AG04449 (cell line): ENCODE data around the gene NTSR1.

ENCODE experiments used
- CTCF ChIA-PET: fragments of 350-600 bp; formaldehyde crosslinking; extraction: SDS; loops from one replicate; lab custom pipeline; 2021; ENCODE audit warnings: antibody characterized with exemption; lab: Yijun Ruan, JAX
- POLR2A ChIA-PET: fragments of 400-600, 350-600 bp; formaldehyde crosslinking; extraction: SDS; loops from one replicate; lab custom pipeline; 2020; ENCODE audit warnings: antibody characterized with exemption, inconsistent platforms; lab: Yijun Ruan, JAX
- DNase-seq: peaks from one replicate; pipeline ENCODE4 v3.0.0-alpha.2; 2010; ENCODE audit warnings: low read depth, low spot score
- H3K4me3 ChIP-seq: 2 replicates; pipeline ENCODE4 v1.5.1; 2011; ENCODE audit warnings: low read depth, mild to moderate bottlenecking, control low read depth, low read length
- CTCF ChIP-seq: IDR thresholded peaks from one replicate; pipeline ENCODE4 v1.5.1; 2011; ENCODE audit warnings: mild to moderate bottlenecking, moderate library complexity, low read length, control low read depth, inconsistent platforms; ENCODE audit not compliant: insufficient read depth; ENCODE audit errors: missing control alignments

Gene NTSR1

GRCh38 chr20:62778601-62779416, 70.2 kb downstream of the NTSR1 start:
- TF ChIP-seq CTCF = no peak
- CTCF ChIA-PET = interaction anchor here (1.4 to 1.7 kb wide), 3 partner anchors 12 to 112 kb away, joined by 3 to 9 read pairs (median 5); no protein-coding TSS in a partner anchor
- DNase-seq = no peak
- POLR2A ChIA-PET = no interaction called here
- no peak overlapping the region for H3K4me3 ChIP-seq

GRCh38 chr20:62779417-62779685, 70.7 kb downstream of the NTSR1 start:
- POLR2A ChIA-PET = no interaction called here
- no peak overlapping the region for H3K4me3 ChIP-seq
- no peak for TF ChIP-seq CTCF
- no peak for DNase-seq
- CTCF ChIA-PET = interaction anchor here (1.4 to 1.7 kb wide), 3 partner anchors 11 to 112 kb away, joined by 3 to 9 read pairs (median 5); no protein-coding TSS in a partner anchor

GRCh38 chr20:62780204-62780603, 71.6 kb downstream of the NTSR1 start:
- no peak overlapping the region for H3K4me3 ChIP-seq
- DNase-seq = no peak
- ChIA-PET POLR2A (no interaction called here), CTCF (interaction anchor here (1.4 to 1.7 kb wide), 3 partner anchors 11 to 113 kb away, joined by 3 to 9 read pairs (median 5); no protein-coding TSS in a partner anchor)
- TF ChIP-seq CTCF = no peak

- DNase-seq = no peak
- H3K4me3 ChIP-seq = no peak overlapping the region
- ChIA-PET CTCF (no interaction called here), POLR2A (no interaction called here)
- no peak for TF ChIP-seq CTCF
Observed at GRCh38 chr20:62780696-62781095, 72.1 kb downstream of the NTSR1 start.

- POLR2A ChIA-PET = no interaction called here
- DNase-seq = no peak
- no peak for TF ChIP-seq CTCF
- CTCF ChIA-PET = interaction anchor here (0.7 to 3.3 kb wide), 4 partner anchors 9 to 115 kb away, joined by 3 to 13 read pairs (median 4); no protein-coding TSS in a partner anchor
- H3K4me3 ChIP-seq = no peak overlapping the region
Observed at GRCh38 chr20:62782149-62782892, 73.7 kb downstream of the NTSR1 start.

- H3K4me3 ChIP-seq = no peak overlapping the region
- ChIA-PET POLR2A (no interaction called here), CTCF (interaction anchor here (0.7 to 3.3 kb wide), 4 partner anchors 9 to 115 kb away, joined by 3 to 13 read pairs (median 4); no protein-coding TSS in a partner anchor)
- TF ChIP-seq CTCF = no peak
- no peak for DNase-seq
Observed at GRCh38 chr20:62782893-62783278, 74.2 kb downstream of the NTSR1 start.
